ENCODE measurements around the gene GFRA1.

- TF ChIP-seq CTCF (IDR thresholded peaks at IDR 0.05) = no peak
- no peak for TF ChIP-seq EZH2 (IDR thresholded peaks at IDR 0.05)
Observed at GRCh38 chr10:116100984-116101383, 172.0 kb downstream of the GFRA1 start.
